HG02852 (cell line): ENCODE measurements around the gene DEF6.
A peak's percentile ranks its signal among the peaks of the same experiment; 100 is the strongest.
"Not testable (repeated sequence)": the region's sequence is repeated elsewhere in the genome, so short reads cannot be mapped to it uniquely, and the experiment has no call there.

ENCODE experiments used
- ATAC-seq: cut with Tn5 transposase; IDR thresholded peaks from one replicate; pipeline ENCODE4 v1.9.1; 2021; ENCODE audit warnings: mild to moderate bottlenecking, moderate library complexity; ENCODE audit not compliant: unreplicated experiment

DEF6 gene

GRCh38 chr6:35278708-35279107, 18.9 kb upstream of the DEF6 start:
- no peak for ATAC-seq

DNA sequence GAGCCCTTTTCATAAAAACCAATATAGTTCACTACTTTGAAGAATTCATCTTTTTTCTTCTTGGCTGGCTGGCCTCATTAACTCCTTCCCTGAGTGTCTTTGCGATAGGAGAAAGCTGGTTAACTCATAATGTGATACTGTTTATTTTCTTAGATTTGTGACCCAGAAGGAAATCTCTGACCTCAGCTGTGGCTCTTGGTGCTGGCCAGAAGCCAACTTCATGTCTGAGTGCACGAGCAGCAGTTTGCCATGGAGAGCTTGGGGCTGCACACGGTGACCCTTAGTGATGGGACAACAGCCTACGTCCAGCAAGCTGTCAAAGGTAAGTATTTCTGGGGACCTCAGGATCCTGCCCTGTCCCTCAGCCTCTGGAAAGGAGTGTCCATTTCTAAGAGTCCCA, 16.7 kb upstream of the DEF6 start:
- ATAC-seq: no peak

DNA sequence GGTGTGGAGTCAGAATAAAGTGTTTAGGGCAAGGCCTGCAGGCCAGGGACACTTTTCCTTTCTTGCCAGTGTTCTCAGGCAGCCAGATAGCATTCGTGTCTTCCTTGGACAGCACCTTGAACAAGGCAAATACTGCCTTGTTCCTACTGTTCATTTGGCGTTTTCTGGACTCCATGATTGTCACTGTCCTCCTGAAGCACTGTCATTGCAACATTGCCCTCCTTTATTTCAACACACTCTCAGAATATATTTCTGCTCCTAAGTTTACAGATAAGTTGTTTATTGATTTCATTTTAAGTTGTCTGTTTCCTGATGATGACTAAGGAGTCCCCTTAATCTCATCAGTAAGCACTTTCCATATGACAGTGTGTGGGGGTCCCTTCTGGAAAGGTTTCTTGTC, 15.1 kb upstream of the DEF6 start:
- ATAC-seq: no peak

DNA sequence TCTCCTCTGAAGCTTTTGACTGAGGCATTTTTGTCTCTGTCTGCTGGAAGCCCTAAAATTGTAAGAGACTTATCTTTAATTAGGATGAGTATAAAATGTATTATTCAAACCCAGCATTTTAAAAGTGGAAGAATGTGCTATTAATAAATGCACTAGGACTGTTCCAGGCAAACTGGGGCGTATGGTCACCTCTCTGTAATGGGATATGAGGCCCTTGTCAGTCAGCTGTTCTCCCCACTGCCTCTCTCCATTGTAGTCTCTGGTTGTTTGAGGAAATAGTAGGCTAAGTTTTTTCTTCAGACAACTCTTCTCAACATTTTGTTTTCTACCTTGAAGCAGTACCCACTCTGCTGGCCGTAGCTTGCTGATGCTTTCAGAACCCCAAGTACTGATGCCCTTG, 14.3 kb upstream of the DEF6 start:
- ATAC-seq: no peak

DNA sequence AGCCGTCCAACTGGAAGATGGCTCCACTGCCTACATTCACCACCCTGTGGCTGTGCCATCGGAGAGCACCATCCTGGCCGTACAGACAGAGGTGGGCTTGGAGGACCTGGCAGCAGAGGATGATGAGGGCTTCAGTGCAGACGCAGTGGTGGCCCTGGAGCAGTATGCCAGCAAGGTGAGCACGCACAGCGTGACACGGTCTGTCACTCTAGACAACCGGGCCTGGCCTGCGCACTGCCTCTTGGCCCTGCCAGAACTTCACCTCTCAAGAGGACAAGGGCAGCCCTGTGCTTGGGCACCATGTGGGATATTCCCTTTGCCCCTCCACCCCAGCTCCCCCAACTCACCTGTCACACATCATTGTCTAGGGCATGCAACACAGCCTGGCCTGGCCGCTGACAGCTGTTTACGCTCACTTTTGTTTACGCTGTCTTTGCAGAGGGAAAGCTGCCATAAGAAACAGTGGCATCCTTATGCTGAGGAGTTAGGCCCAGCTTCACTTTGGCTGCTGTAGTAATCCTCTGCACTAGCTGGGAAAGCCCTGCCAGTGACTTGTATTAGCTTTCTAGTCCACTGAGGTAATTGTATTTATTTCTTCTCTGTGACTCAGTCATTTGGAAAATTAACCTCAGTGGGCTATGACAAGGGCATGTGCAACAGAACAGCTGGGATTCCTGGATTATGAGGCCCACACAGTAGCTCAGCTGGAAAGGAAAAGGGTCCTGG, 9.8 kb upstream of the DEF6 start:
- no peak for ATAC-seq

GRCh38 chr6:35288834-35289233, 8.8 kb upstream of the DEF6 start:
- ATAC-seq: no peak

- no peak for ATAC-seq
Measured at GRCh38 chr6:35291491-35291890, 6.1 kb upstream of the DEF6 start.

- ATAC-seq: no peak
Measured at GRCh38 chr6:35292494-35292893, 5.1 kb upstream of the DEF6 start.

DNA sequence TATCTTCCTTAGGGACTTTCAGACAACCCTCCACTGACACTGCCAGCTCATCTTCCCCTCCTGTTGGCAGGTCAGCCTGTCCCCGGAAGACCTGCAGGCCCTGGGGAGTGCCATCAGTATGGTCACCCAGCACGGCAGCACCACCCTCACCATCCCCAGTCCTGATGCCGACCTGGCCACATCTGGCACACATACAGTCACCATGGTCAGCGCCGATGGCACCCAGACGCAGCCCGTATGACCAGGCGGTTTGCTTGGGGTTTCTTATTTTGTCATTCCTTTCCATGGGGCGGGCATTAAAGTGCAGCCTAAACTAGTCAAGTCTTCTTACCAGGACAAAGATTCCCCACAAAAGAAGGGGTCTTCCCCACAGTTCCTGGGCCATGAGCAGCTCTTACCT, 3.9 kb upstream of the DEF6 start:
- ATAC-seq: no peak

GRCh38 chr6:35294308-35294945, 3.2 kb upstream of the DEF6 start:
- ATAC-seq: no peak

DNA sequence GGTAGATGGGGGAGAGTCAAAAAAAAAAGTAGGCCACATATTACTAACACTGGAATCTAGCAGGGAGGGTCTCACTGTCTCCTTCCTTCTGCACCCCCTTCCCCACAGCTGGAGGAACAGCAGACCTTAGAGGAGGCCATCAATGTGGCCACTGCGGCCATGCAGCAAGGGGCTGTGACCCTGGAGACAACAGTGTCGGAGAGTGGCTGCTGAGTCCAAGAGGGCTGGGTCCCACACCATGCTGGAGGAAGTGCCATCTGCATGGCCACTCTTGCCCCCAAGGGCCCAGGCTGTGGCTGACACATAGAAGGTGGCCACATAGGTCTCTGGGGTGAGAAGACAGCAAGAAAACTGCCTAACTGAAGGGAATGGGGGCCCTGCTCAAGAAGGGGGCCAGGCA, 2.6 kb upstream of the DEF6 start:
- no peak for ATAC-seq

DNA sequence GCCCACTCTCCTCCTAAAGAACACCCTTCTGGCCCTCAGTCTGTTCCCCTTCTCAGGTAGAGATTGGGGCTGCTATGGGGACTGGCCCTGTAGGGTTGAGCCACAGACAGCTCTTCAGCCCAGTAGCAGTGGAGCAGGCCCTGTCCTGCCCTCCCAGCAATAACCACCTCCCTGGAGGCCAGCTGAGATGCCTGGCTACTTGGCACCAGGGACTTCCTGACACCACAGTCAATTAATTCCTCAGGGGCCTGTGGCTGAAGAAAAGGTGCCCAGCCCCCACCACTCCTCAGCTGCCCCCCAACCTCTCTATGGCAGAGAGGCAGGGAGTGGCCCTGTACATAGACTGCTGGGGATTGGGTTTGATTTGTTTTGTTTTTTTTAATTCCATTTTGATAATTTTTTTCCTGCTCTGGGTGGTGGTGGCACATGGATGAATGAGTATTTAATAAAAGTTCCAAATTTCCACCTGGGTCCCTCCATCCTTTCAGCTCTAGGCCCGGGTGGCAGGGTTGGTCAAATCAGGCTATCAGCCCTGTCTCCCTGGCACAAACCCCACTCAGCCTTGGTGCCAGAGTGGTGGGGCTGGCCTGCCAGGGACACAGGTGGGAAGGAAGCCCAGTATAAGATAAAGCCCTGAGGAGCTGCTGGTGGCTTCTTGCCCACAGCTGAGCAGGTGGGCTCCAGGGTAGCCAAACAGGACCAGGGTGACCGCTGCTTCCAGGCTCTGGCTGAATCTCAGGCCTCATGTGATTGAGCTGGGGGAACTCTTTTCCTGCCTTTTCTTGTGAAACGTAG, 1.9 kb upstream of the DEF6 start:
- no peak for ATAC-seq

DNA sequence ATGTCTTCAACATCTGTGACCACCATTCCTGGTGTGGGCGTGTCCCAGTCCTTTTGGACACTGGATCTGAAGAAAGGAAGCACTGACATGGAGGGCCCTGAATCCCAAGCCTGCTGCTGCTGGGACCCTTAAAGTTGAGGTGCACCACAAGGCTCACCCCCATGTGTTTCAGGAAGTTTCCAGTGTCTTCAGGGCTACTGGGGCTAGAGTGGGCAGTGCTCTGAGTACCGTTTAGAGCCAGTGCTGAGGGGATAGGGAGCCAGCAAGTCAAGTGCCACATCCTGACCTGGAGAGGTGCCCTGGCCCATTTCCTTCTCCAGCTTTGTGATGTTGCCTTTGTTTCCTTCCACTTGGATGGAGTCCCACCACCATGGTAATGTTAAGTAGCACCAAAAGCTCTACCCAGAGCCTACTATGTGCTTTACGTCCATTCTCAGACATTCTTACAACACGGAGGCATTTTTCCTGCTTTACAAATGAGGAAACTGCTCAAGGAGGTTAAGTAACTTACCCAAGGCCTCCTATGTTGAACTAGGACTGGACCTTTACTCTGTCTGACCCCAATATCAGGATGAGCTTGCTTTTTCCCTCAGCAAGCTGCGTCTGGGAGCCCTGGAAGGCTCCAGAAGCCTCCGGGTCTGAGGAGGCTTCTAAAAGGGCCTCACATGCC, 552 bp upstream of the DEF6 start:
- no peak for ATAC-seq

DNA sequence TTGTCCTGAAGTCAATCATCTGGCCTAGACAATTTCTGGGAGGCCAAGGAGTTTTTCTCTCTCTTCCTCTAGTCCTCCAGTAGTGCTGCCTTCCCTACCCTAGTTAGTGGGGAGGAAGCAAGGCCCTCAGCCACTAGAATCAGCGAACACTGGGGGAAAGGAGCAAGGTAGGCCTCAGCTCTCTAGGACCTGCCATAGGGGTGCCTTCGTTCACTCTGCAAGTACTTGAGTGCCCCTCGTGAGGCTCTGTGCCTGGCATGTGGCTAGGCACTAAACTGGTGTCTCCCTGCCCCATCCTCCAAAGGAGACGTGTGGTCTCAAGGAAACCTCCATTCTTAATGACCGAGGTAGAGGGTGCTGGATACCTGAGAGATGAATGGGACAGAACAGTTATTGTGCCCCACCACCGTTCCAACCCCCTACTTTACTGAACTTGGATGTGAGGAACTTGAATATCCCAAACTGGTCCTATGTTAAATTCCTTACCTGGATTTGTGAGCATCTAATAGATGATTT, 1.1 kb downstream of the DEF6 start:
- no peak for ATAC-seq

DNA sequence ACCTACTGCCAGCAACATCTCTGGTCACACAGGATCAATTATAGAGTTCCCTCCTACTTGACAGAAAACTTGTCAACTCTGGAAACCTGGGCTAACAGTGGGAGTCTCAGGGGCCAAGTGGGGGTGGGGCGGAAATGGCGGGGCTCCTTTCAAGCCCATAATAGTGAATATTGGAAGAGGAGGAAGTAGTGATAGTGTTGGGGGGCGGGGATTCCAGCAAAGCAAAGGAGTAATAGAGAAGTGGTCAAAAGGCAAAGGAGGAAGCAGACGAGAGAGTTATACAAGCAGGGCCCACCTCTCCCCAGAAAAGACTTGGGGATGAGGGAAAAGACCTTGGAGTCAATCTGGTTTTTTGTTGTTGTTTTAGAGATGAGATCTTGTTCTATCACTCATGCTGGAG, 2.1 kb downstream of the DEF6 start:
- no peak for ATAC-seq

DNA sequence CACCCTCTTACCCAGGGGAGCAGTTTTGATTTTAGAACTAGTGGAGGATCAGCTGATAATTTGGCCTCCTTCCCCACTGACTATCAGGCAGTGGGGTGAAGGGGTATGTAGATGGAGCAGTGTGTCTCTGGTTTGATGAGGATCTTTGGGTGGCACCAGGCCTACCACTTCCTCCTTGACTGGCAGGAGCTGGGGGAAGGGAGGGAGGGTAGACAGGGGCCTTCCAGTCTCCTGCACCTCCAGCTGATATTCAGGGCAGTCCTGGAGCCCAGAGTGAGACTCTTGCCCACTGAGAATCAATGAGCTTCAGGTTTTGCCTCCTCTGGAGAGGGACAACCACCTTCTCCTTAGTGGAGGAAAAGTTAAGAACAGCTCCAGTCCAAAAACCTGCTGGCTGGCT, 3.2 kb downstream of the DEF6 start:
- no peak for ATAC-seq

- peak; percentile 77 for ATAC-seq
Measured at GRCh38 chr6:35302604-35303241, 5.1 kb downstream of the DEF6 start.

DNA sequence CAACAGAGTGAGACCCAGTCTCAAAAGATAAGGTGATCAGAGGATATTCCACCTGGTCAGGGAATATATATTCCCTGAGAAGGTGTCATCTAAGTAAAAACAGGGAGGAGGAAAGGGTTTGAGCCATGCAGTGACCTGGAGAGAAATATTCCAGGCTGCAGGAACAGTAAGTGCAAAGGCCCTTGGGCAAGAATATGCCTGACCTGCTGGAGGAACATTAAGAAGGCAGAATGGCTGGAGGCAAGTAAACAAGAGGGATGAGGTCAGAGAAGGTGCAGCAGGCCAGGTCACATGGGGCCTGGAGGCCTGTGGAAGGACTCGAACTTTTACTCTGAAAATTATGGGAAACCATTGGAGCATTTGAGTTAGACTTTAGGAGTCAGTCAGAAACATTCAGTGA, 6.7 kb downstream of the DEF6 start:
- no peak for ATAC-seq

DNA sequence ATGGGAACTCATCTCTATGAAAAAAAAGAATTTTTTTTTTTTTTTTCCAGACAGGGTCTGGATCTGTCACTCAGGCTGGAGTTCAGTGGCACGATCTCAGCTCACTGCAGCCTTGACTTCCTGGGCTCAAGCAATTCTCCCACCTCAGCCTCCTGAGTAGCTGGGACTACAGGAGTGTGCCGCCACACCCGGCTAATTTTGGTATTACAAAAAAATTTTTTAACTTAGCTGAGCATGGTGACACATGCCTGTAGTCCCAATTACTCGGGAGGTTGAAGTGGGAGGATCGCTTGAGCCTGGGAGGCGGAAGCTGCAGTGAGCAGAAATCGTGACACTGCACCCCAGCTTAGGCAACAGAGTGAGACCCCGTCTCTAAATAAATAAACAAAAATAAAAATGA, 7.5 kb downstream of the DEF6 start:
- ATAC-seq: no peak

GRCh38 chr6:35307138-35307537, 9.5 kb downstream of the DEF6 start:
- ATAC-seq: not testable (repeated sequence)

DNA sequence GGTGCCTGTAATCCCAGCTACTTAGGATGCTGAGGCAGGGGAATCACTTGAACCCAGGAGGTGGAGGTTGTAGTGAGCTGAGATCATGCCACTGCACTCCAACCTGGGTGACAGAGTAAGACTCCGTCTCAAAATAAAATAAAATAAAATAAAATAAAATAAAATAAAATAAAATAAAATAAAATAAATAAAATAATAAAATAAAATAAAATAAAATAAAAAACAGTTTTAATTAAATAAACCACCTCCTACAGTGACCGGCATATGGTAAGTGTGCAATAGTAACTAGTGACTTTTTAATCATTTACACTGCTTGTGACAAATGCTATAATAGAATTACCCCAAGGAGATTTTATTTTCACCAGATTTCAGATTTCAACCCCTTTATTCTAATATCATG, 10.9 kb downstream of the DEF6 start:
- not testable (repeated sequence) for ATAC-seq
